GM12891 (cell line): ENCODE results near the gene FNBP1. TPM values are rescaled to one million over a fixed set of nuclear protein-coding genes. Genes with fewer than 3 reads are reported as not detected.

Experiments used
- DNase-seq: peaks from one replicate; pipeline ENCODE4 v3.0.0; 2011; ENCODE audit warnings: low spot score; ENCODE audit not compliant: insufficient read length
- FAIRE-seq: peaks from 2 replicates; lab custom pipeline; 2011; peaks lifted over from hg19 to GRCh38; lab: Jason Lieb, UNC
- PAX5 ChIP-seq: IDR thresholded peaks from 2 replicates; pipeline ENCODE4 v1.6.1; 2011; ENCODE audit warnings: low read length, moderate library complexity, mild to moderate bottlenecking; ENCODE audit not compliant: insufficient read depth, severe bottlenecking
- POLR2A ChIP-seq: IDR thresholded peaks from 2 replicates; pipeline ENCODE4 v1.6.1; 2011; ENCODE audit warnings: low read depth, low read length, control low read depth
- POLR2AphosphoS5 ChIP-seq: IDR thresholded peaks from 2 replicates; pipeline ENCODE4 v1.6.1; 2011; ENCODE audit warnings: low read depth, low read length, control low read depth
- POU2F2 ChIP-seq: IDR thresholded peaks from 2 replicates; pipeline ENCODE4 v1.6.1; 2011; ENCODE audit warnings: low read depth, mild to moderate bottlenecking, control low read depth, low read length, moderate library complexity
- SPI1 ChIP-seq: IDR thresholded peaks from 2 replicates; pipeline ENCODE4 v1.6.1; 2011; ENCODE audit warnings: low read depth, low read length, control low read depth
- TAF1 ChIP-seq: IDR thresholded peaks from 2 replicates; pipeline ENCODE4 v1.6.1; 2011; ENCODE audit warnings: low read depth, low read length, control low read depth
- polyA plus RNA-seq: library from polyadenylated mRNA; unstranded; fragments of >200 nt; gene quantifications from one replicate; pipeline ENCODE4 v1.2.1, GENCODE V29; 2012; ENCODE audit warnings: low read depth, missing spikeins, inconsistent platforms; ENCODE audit not compliant: missing spikeins

The FNBP1 gene
- polyA plus RNA-seq, result 209 TPM

DNA sequence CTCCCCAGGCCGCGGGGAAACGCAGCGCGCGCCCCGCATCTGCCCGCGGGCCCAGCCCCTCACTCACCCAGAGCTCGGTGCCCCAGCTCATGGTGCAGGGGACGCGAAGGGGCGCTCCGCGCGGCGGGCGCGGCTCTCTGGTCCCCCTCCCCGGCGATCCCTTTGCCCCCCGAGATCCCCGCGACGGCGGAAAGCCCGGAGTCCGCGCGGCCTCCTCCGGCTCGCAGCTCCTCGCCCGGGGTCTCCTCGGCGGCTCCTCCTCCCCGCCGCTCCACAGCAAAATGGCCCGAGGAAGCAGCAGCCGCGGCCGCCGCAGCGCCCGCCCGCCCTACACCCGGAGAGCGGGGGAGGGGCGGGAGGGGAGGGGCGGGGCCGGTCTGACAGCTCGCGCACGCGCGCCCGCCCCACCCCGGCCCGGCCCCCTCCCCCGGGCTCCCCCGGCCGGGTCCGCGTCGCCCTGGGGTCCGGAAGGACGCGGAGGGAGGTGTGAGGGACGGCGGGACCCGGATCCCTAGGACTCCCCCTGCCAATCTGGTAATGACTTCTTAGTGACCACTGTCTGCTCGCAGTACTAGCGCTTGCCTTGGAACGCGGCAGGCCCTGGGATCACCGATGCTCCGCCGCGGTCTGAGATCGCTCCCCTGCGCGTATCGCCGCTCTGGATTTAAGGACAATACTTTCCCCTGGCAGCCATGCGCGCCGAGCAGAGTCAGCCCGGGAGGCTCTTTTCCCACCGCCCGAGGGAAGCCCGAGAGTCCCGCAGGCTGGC, at the start of gene FNBP1:
Gene FNBP1 (minus strand): TSS at position 305 of the 769 bp plus-strand sequence. CDS start 214 bp downstream, at position 91.
- FAIRE-seq (peak; percentile 71), DNase-seq (peak; percentile 79)
- no peak for TF ChIP-seq POU2F2
- peak; percentile 71 for TF ChIP-seq POLR2A
- peak; percentile 66; the same call in 1 of the 2 replicates for TF ChIP-seq POLR2AphosphoS5
- no peak for TF ChIP-seq SPI1
- peak; percentile 92 for TF ChIP-seq TAF1

DNA sequence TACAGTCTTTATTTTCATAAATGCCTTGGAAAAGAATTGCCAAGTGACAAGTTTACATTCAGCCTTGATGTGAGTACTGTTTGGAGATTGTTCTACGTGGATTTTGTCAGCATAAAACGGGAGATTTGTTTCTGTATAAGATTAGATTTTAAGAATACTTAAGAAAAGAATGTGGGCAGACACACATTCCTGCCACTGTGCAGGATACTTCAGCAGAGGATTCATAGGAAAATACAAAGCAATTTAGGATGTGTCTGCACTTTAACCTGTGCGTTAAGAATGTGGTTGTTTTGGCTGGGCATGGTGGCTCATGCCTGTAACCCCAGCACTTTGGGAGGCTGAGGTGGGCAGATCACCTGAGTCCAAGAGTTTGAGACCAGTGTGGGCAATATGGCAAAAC, 47.9 kb upstream of the FNBP1 start:
- DNase-seq, result no peak
- no peak for TF ChIP-seq TAF1
- no peak for TF ChIP-seq POLR2AphosphoS5
- TF ChIP-seq PAX5, result no peak
- TF ChIP-seq SPI1, result no peak
- no peak for TF ChIP-seq POU2F2
- no peak for TF ChIP-seq POLR2A
- FAIRE-seq, result no peak

- FAIRE-seq, result no peak
- no peak for DNase-seq
- no peak for TF ChIP-seq PAX5
- TF ChIP-seq POU2F2, result no peak
- TF ChIP-seq SPI1, result no peak
- TF ChIP-seq TAF1, result no peak
- TF ChIP-seq POLR2A, result no peak
- TF ChIP-seq POLR2AphosphoS5, result no peak
Observed at GRCh38 chr9:130089141-130089540, 46.2 kb upstream of the FNBP1 start.

DNA sequence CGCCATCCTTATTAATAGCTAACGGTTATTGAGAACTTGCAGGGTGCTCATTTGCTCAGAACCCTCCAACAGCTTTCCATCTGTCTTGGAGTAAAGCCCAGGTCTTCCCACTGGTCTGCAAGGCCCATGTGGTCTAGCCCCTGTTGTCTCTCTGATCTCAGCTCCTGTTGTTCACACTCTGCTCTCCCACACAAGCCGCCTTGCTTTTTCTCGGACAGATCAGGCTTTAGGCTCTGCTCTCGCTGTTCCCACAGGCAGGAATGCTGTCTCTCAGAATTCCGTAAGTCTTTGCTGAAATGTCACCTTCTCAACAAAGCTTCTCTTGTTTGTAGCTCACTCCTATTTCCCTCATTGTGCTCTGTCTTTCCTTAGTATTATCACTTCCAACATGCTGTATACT, 45.1 kb upstream of the FNBP1 start:
- FAIRE-seq (no peak), DNase-seq (no peak)
- no peak for TF ChIP-seq POLR2AphosphoS5
- TF ChIP-seq POU2F2, result no peak
- no peak for TF ChIP-seq PAX5
- no peak for TF ChIP-seq POLR2A
- no peak for TF ChIP-seq SPI1
- TF ChIP-seq TAF1, result no peak

- DNase-seq, result no peak
- FAIRE-seq, result no peak
- TF ChIP-seq PAX5, result no peak
- TF ChIP-seq POLR2AphosphoS5, result no peak
- TF ChIP-seq POLR2A, result no peak
- no peak for TF ChIP-seq SPI1
- no peak for TF ChIP-seq POU2F2
- TF ChIP-seq TAF1, result no peak
Observed at GRCh38 chr9:130084337-130084736, 41.3 kb upstream of the FNBP1 start.

- TF ChIP-seq POLR2A, result no peak
- TF ChIP-seq TAF1, result no peak
- no peak for TF ChIP-seq POLR2AphosphoS5
- no peak for TF ChIP-seq POU2F2
- TF ChIP-seq PAX5, result no peak
- TF ChIP-seq SPI1, result no peak
- no peak for DNase-seq
- no peak for FAIRE-seq
Observed at GRCh38 chr9:130078547-130078946, 35.6 kb upstream of the FNBP1 start.

GRCh38 chr9:130073373-130073772, 30.4 kb upstream of the FNBP1 start:
- DNase-seq, result no peak
- FAIRE-seq, result no peak

GRCh38 chr9:130072515-130073235, 29.7 kb upstream of the FNBP1 start:
- FAIRE-seq (no peak), DNase-seq (no peak)
- no peak for TF ChIP-seq POU2F2
- no peak for TF ChIP-seq POLR2AphosphoS5
- no peak for TF ChIP-seq POLR2A
- TF ChIP-seq TAF1, result no peak
- no peak for TF ChIP-seq PAX5
- no peak for TF ChIP-seq SPI1

More at GRCh38 chr9:130073373-130073772, 30.4 kb upstream of the FNBP1 start:
- TF ChIP-seq PAX5, result no peak
- TF ChIP-seq SPI1, result 0 out of 2 replicates have a peak, but pooled peaks have one; percentile 29

DNA sequence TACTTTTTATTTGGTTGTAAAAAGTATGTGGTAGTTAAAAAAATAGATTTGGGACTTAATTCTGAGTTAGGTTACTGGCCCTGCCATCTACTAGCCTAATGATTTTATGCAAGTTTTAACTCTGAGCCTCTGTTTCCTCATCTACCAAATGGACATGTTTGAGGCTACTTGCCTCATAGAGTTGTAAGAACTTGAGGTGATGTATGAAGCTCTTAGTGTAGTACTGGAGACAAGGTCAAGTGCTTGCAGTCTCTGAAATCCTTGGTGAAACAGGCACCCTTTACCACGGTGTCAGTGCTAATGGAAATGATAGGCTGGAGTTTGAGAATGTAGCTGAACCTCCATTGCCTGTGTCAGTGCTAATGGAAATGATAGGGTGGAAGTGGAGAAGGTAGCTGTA, 26.1 kb upstream of the FNBP1 start:
- DNase-seq, result no peak
- FAIRE-seq, result no peak
- TF ChIP-seq POLR2A, result no peak
- TF ChIP-seq PAX5, result no peak
- TF ChIP-seq SPI1, result no peak
- TF ChIP-seq POU2F2, result no peak
- no peak for TF ChIP-seq POLR2AphosphoS5
- TF ChIP-seq TAF1, result no peak
